K562 (cell line): ENCODE data around the gene SYDE1. TPM values are rescaled to one million over a fixed set of nuclear protein-coding genes. Genes with fewer than 3 reads are reported as not detected.
A peak's percentile ranks its signal among the peaks of the same experiment; 100 is the strongest.

Experiments
- GABPA ChIP-seq: fragments of 200-800 bp; sonication (Bioruptor generic); conservative IDR thresholded peaks from 2 replicates; pipeline ENCODE4 v1.6.1; 2016; ENCODE audit warnings: low read depth, missing genetic modification characterization, missing compliant biosample characterization
- HOMEZ ChIP-seq: fragments of 250-450 bp; sonication (Bioruptor Pico); IDR thresholded peaks from 2 replicates; pipeline ENCODE4 v1.4.0; 2020; ENCODE audit warnings: mild to moderate bottlenecking, moderate library complexity
- LCOR ChIP-seq: sonication (generic); formaldehyde crosslinking; IDR thresholded peaks from 2 replicates; pipeline ENCODE4 v1.8.0; 2022; ENCODE audit warnings: mild to moderate bottlenecking, missing genetic modification reagents
- MCM5 ChIP-seq: fragments of 450-650 bp; IDR thresholded peaks from 2 replicates; pipeline ENCODE4 v1.6.1; 2016; ENCODE audit warnings: low read depth
- NFIC ChIP-seq: fragments of 450-650 bp; IDR thresholded peaks from 2 replicates; pipeline ENCODE4 v1.6.1; 2017; ENCODE audit warnings: mild to moderate bottlenecking, inconsistent platforms
- NR1H2 ChIP-seq: sonication (generic); formaldehyde crosslinking; IDR thresholded peaks from 2 replicates; pipeline ENCODE4 v1.4.0; 2020; ENCODE audit warnings: mild to moderate bottlenecking, missing genetic modification reagents
- PCBP1 ChIP-seq: fragments of 200-400 bp; formaldehyde crosslinking; IDR thresholded peaks from 2 replicates; pipeline ENCODE4 v1.6.1; 2018; ENCODE audit warnings: mild to moderate bottlenecking, low read depth, low read length; ENCODE audit not compliant: poor library complexity, severe bottlenecking
- RBM15 ChIP-seq: fragments of 200-400 bp; formaldehyde crosslinking; IDR thresholded peaks from 2 replicates; pipeline ENCODE4 v1.6.1; 2018; ENCODE audit warnings: mild to moderate bottlenecking, low read length, moderate library complexity; ENCODE audit not compliant: insufficient read depth
- RFX1 ChIP-seq: fragments of 450-650 bp; IDR thresholded peaks from 2 replicates; pipeline ENCODE4 v1.6.1; 2016; ENCODE audit warnings: mild to moderate bottlenecking, moderate library complexity
- RFX7 ChIP-seq: fragments of 250-450 bp; sonication (Bioruptor Pico); IDR thresholded peaks from 2 replicates; pipeline ENCODE4 v1.5.1; 2021; ENCODE audit warnings: mild to moderate bottlenecking
- SNAPC5 ChIP-seq: fragments of 250-450 bp; sonication (Bioruptor Pico); IDR thresholded peaks from 2 replicates; pipeline ENCODE4 v1.8.0; 2021; ENCODE audit warnings: moderate library complexity, mild to moderate bottlenecking, inconsistent platforms
- SRF ChIP-seq, 2 experiments: fragments of 250-450, 450-650 bp in 1 of 2; sonication (Bioruptor Pico) in 1 of 2; sonication (generic) in 1 of 2; formaldehyde crosslinking; IDR thresholded peaks; 2 replicates each; pipeline versions ENCODE4 v1.5.0 to v1.5.1; 2020 to 2022; ENCODE audit warnings: mild to moderate bottlenecking in 1 of 2, missing genetic modification reagents in 1 of 2
- TCFL5 ChIP-seq: fragments of 250-450 bp; sonication (Bioruptor Pico); conservative IDR thresholded peaks from 2 replicates; pipeline ENCODE4 v1.6.1; 2021; ENCODE audit warnings: mild to moderate bottlenecking, moderate library complexity, matching md5 sums
- ZBTB33 ChIP-seq: sonication (generic); formaldehyde crosslinking; IDR thresholded peaks from 2 replicates; pipeline ENCODE4 v1.8.1; 2023; ENCODE audit warnings: mild to moderate bottlenecking, missing genetic modification reagents
- ZNF395 ChIP-seq: fragments of 200-800 bp; sonication (Bioruptor generic); IDR thresholded peaks from 2 replicates; pipeline ENCODE4 v1.6.1; 2017; ENCODE audit warnings: missing genetic modification characterization, missing compliant biosample characterization
- ZNF79 ChIP-seq: fragments of 250-450 bp; sonication (Bioruptor Pico); IDR thresholded peaks from 2 replicates; pipeline ENCODE4 v1.4.0; 2020; ENCODE audit warnings: low read depth, mild to moderate bottlenecking, moderate library complexity
- polyA plus RNA-seq, 8 experiments: library from polyadenylated mRNA; depleted of rRNA in 4 of 8; stranded (reverse) in 5 of 8; unstranded in 3 of 8; fragments of >200 nt; fragmentation: Nextera tagmentation in 2 of 8; fragmentation: Illumina TruSeq in 1 of 8; extraction: Ambion mirVana in 2 of 8; extraction: Trizol in 1 of 8; gene quantifications; 2 replicates each; pipeline versions ENCODE4 v1.2.1 to v1.2.3, GENCODE V29; 2011 to 2014; ENCODE audit warnings: inconsistent platforms in 1 of 8, missing spikeins in 1 of 8
- total RNA-seq, 7 experiments: library from RNA; depleted of rRNA in 6 of 7; stranded (reverse); fragments of >200 nt in 6 of 7; fragmentation: Illumina TruSeq in 2 of 7; extraction: Trizol in 2 of 7; gene quantifications; 2 replicates each; pipeline versions ENCODE4 v1.2.1 to v1.2.3, GENCODE V29; 2011 to 2021; ENCODE audit warnings: low replicate concordance in 1 of 7
- TF ChIP-seq, protein P1 (sequence below), 2 experiments: IDR thresholded peaks in 1 of 2; conservative IDR thresholded peaks in 1 of 2; 2 replicates each; pipeline ENCODE4 v1.6.1; 2016; ENCODE audit warnings: low read depth in 2 of 2, mild to moderate bottlenecking in 1 of 2, missing compliant biosample characterization in 1 of 2, missing genetic modification characterization in 1 of 2, moderate library complexity in 1 of 2

The SYDE1 gene
- total and polyA plus RNA-seq, 9 of the 15 experiments (the other 6 are each of a cell fraction or from before 2014, with no cell fraction given) = 0.04 TPM; not detected in 8

DNA sequence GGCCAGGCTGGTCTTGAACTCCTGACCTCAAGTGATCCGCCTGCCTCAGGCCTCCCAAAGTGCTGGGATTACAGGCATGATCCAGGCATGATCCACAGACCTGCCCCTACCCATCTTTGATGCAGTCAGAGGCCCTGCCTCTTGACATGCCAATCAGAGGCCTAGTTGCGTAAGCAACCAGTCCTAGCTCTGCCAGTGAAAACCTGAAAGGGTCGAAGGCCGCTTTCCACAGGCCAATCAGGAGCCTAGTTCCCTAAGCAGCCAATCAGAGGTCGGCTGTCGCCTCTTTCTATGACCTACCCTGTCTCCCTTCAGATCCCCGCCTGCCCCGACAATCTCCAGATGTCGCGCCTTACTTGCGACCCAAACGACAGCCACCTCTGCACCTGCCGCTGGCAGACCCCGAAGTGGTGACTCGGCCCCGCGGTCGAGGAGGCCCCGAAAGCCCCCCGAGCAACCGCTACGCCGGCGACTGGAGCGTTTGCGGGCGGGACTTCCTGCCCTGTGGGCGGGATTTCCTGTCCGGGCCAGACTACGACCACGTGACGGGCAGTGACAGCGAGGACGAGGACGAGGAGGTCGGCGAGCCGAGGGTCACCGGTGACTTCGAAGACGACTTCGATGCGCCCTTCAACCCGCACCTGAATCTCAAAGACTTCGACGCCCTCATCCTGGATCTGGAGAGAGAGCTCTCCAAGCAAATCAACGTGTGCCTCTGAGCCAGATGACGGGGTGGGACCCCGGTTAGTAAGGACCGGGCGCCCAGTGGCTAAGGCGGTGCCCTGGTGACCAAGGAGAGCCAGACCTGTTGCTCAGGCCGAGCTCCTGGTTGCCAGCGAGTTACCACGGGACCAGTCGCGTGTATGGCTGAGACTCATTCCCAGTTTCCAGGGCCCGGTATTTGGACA, 6.3 kb downstream of the SYDE1 start (continued):
- TF ChIP-seq HOMEZ (CRISPR knock-in tag) (no peak), TCFL5 (CRISPR knock-in tag) (no peak), NFIC (no peak), SRF (CRISPR knock-in tag; IDR thresholded peaks at IDR 0.05) (no peak), LCOR (CRISPR knock-in tag) (no peak), RFX1 (no peak), RFX7 (CRISPR knock-in tag) (no peak), PCBP1 (no peak), SNAPC5 (no peak), GABPA (tag) (peak; percentile 57), RBM15 (no peak), ZBTB33 (peak; percentile 45; the same call in 1 of the 2 replicates), ZNF79 (CRISPR knock-in tag) (no peak), MCM5 (no peak), ZNF395 (no peak), NR1H2 (CRISPR knock-in tag) (no peak)
- TF ChIP-seq, protein P1, sequence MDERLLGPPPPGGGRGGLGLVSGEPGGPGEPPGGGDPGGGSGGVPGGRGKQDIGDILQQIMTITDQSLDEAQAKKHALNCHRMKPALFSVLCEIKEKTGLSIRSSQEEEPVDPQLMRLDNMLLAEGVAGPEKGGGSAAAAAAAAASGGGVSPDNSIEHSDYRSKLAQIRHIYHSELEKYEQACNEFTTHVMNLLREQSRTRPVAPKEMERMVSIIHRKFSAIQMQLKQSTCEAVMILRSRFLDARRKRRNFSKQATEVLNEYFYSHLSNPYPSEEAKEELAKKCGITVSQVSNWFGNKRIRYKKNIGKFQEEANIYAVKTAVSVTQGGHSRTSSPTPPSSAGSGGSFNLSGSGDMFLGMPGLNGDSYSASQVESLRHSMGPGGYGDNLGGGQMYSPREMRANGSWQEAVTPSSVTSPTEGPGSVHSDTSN (CRISPR knock-in tag; IDR thresholded peaks at IDR 0.05; ENCODE audit: low read depth) = no peak
- TF ChIP-seq, protein P1 (tag; conservative IDR thresholded peaks at IDR 0.05; ENCODE audit: low read depth) = no peak
